Thyroid gland (tissue), 4 donors: ENCODE results near the gene COMMD4. TPM values are rescaled to one million over a fixed set of nuclear protein-coding genes. Genes with fewer than 3 reads are reported as not detected.

ENCODE experiments used
- DNase-seq, 2 donors: peaks; one replicate each; pipeline ENCODE4 v3.0.0-alpha.2; 2019
- H3K27ac ChIP-seq, 3 donors: fragments of 200-600 bp; sonication (generic); 1 replicate in 2 of 3; 2 replicates in 1 of 3; pipeline ENCODE4 v1.5.1; 2016 to 2019; ENCODE audit warnings: mild to moderate bottlenecking in 1 of 3, moderate library complexity in 1 of 3
- H3K27me3 ChIP-seq: fragments of 200-600 bp; sonication (generic); one replicate; pipeline ENCODE4 v1.5.1; 2019
- H3K36me3 ChIP-seq, 2 donors: fragments of 200-600 bp; sonication (generic); one replicate each; pipeline ENCODE4 v1.5.1; 2016 to 2019
- H3K4me1 ChIP-seq, 2 donors: fragments of 200-600 bp; sonication (generic); one replicate each; pipeline ENCODE4 v1.5.1; 2017 to 2019
- H3K4me3 ChIP-seq, 3 donors: fragments of 200-600 bp; sonication (generic); replicated peaks in 1 of 3; 1 replicate in 2 of 3; 2 replicates in 1 of 3; pipeline ENCODE4 v1.5.1; 2016; ENCODE audit warnings: mild to moderate bottlenecking in 1 of 3
- H3K9me3 ChIP-seq: fragments of 200-600 bp; sonication (generic); one replicate; pipeline ENCODE4 v1.5.1; 2017
- POLR2A ChIP-seq, 2 donors: fragments of 450-650 bp; IDR thresholded peaks; one replicate each; pipeline ENCODE4 v1.6.1; 2017; ENCODE audit warnings: antibody characterized with exemption in 2 of 2, mild to moderate bottlenecking in 2 of 2, moderate library complexity in 1 of 2
- WGBS, 2 donors: methylation state at CpG; one replicate each; pipeline ENCODE4 v1.1.5; 2017; 5-methylcytosine and 5-hydroxymethylcytosine counted together
- intact Hi-C: fragments of 100-400 bp; cut with DNase I; formaldehyde crosslinking; loops from one replicate; pipeline ENCODE4 v1.15.1; 2023
- total RNA-seq, 4 donors: library from RNA; depleted of rRNA; stranded (reverse); fragments of >200 nt; gene quantifications; one replicate each; pipeline ENCODE4 v1.2.3, GENCODE V29; 2016
- TF ChIP-seq, protein P1 (sequence below), 6 experiments: fragments of 200-600 bp in 3 of 6; fragments of 450-650 bp in 3 of 6; sonication (generic) in 3 of 6; IDR thresholded peaks; one replicate each; pipeline ENCODE4 v1.5.1; 2016 to 2019; ENCODE audit warnings: antibody characterized with exemption in 6 of 6, mild to moderate bottlenecking in 2 of 6, inconsistent platforms in 1 of 6, moderate library complexity in 1 of 6

The COMMD4 gene
- total RNA-seq, 4 donors from 2014 or later: 58.1 to 83.6 (median 61.1) TPM

DNA sequence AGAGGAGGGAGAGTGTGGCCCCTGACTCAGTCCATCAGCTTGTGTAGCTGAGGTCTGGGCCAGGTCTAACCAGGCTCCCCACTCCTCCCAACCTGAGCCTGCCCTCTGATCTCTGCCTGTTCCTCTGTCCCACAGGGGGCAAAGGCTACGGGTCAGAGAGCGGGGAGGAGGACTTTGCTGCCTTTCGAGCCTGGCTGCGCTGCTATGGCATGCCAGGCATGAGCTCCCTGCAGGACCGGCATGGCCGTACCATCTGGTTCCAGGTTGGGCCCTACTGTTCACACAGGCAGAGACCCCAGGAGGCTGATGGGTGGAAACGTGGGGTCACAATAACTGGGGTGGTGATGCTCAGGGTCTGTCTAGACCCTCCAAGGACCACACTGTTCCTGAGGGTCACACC, 17.7 kb downstream of the COMMD4 start:
- WGBS, 2 donors: 88 to 100% methylated on average over 5 to 7 of the region's 7 CpGs
- Histone ChIP-seq H3K27ac (no peak overlapping the region), H3K4me1 (peaks cover 5 to 11% of the 10 kb centered on the region in 2 donors), H3K9me3 (no peaks in the 10 kb centered on the region), H3K27me3 (no peaks in the 10 kb centered on the region), H3K4me3 (no peak overlapping the region), H3K36me3 (peaks cover 10 to 15% of the 10 kb centered on the region in 2 donors)
- no peak for TF ChIP-seq POLR2A (IDR thresholded peaks at IDR 0.05)
- TF ChIP-seq, protein P1, sequence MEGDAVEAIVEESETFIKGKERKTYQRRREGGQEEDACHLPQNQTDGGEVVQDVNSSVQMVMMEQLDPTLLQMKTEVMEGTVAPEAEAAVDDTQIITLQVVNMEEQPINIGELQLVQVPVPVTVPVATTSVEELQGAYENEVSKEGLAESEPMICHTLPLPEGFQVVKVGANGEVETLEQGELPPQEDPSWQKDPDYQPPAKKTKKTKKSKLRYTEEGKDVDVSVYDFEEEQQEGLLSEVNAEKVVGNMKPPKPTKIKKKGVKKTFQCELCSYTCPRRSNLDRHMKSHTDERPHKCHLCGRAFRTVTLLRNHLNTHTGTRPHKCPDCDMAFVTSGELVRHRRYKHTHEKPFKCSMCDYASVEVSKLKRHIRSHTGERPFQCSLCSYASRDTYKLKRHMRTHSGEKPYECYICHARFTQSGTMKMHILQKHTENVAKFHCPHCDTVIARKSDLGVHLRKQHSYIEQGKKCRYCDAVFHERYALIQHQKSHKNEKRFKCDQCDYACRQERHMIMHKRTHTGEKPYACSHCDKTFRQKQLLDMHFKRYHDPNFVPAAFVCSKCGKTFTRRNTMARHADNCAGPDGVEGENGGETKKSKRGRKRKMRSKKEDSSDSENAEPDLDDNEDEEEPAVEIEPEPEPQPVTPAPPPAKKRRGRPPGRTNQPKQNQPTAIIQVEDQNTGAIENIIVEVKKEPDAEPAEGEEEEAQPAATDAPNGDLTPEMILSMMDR (IDR thresholded peaks at IDR 0.05): no peak
- intact Hi-C loops: no loop called here
- no peak for DNase-seq

DNA sequence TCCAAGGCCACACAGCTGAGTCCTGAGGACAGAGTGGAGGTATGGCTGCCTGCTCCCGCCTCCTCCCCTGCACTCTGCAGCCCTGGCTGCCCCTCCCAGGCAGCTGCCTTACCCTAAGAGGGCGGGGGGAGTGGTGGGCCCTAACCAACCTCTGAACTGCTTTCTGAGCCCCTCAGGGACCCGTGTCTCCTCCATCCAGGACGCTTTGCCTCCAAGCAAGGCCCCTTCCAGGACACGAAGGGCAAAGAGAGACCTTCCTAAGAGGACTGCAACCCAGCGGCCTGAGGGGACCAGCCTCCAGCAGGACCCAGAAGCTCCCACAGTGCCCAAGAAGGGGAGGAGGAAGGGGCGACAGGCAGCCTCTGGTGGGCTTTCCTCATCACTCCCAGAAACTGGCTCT, 18.6 kb downstream of the COMMD4 start:
- Histone ChIP-seq H3K9me3 (no peaks in the 10 kb centered on the region), H3K4me3 (no peak overlapping the region), H3K4me1 (peaks cover 0 to 3% of the 10 kb centered on the region in 2 donors), H3K27me3 (no peaks in the 10 kb centered on the region), H3K36me3 (peaks cover 18 to 22% of the 10 kb centered on the region in 2 donors), H3K27ac (no peak overlapping the region)
- 81 to 100% methylated on average over 3 of the region's 7 CpGs for WGBS, 2 donors
- TF ChIP-seq POLR2A (IDR thresholded peaks at IDR 0.05): no peak
- TF ChIP-seq, protein P1 (IDR thresholded peaks at IDR 0.05): no peak
- no peak for DNase-seq
- intact Hi-C loops: no loop called here

DNA sequence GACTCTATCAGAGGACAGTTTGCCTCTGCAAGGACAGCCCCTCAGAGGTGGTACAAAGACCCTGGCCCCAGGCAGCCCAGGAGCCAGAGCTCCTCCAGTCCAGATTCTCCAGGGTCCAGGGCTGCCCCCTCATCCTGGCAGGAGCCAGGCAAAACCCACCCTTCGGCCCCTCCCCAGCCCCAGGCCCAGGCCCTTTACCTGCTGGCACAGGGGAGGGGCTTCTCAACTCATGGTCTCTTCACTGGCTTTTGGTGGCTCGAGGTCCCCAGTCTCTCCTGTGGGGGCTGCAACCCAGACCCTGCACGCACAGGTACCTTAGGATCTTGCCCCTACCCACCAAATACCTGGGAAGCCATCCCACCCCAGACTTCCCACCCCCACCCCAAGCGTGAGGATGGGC, 19.5 kb downstream of the COMMD4 start:
- TF ChIP-seq, protein P1 (IDR thresholded peaks at IDR 0.05): no peak
- TF ChIP-seq POLR2A (IDR thresholded peaks at IDR 0.05): no peak
- Histone ChIP-seq H3K27ac (no peak overlapping the region), H3K4me3 (no peak overlapping the region), H3K4me1 (no peaks in the 10 kb centered on the region), H3K9me3 (no peaks in the 10 kb centered on the region), H3K27me3 (no peaks in the 10 kb centered on the region), H3K36me3 (peaks cover 19 to 26% of the 10 kb centered on the region in 2 donors)
- intact Hi-C loops: no loop called here
- DNase-seq: no peak
- 90 to 100% methylated on average over 1 to 3 of the region's 4 CpGs for WGBS, 2 donors

DNA sequence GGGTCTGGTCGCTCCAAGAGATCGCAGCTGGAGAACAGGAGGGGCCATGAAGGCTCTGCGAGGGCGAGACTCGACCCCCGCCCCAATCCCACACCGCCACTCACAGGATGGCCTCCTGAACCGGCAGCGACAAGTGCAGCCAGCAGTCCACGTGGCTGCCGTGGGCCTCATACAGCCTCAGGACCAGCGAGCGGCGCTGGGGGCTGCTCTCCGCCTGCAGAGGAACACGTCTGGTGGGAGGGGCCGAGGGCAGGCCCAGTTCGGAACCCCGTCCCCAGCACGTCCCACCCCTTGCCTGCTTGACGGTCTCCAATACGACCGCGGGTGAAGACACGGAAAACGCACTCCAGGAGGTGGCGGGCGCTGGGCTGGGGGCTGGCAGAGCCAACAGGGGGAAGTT, 20.1 kb downstream of the COMMD4 start:
- Histone ChIP-seq H3K27ac (no peak overlapping the region), H3K4me3 (no peak overlapping the region), H3K36me3 (peaks cover 20 to 28% of the 10 kb centered on the region in 2 donors), H3K9me3 (no peaks in the 10 kb centered on the region), H3K27me3 (no peaks in the 10 kb centered on the region), H3K4me1 (no peaks in the 10 kb centered on the region)
- TF ChIP-seq, protein P1 (IDR thresholded peaks at IDR 0.05): no peak
- no peak for TF ChIP-seq POLR2A (IDR thresholded peaks at IDR 0.05)
- intact Hi-C loops: no loop called here
- 82 to 93% methylated on average over 13 to 18 of the region's 28 CpGs for WGBS, 2 donors
- DNase-seq: no peak

DNA sequence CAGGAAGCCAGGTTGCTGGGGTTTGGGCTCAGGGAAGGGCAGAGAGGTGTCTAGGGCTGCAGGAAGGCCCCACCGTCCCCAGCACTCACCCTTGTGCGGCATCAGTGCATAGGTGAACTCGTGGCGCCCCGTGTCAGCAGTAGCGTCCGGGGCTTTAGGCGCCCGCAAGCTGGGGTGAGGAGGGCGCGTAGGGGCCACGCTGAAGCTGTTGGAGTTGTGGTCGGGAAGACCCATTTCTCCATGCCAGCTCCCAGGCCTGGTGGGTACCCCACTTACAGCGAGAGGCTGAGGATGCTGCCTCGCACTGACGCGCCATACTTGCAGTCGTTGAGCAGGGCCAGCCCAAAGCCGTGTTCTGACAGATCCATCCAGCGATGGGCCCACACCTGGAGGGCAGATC, 20.7 kb downstream of the COMMD4 start:
- no peak for DNase-seq
- TF ChIP-seq, protein P1 (IDR thresholded peaks at IDR 0.05): no peak
- TF ChIP-seq POLR2A (IDR thresholded peaks at IDR 0.05): no peak
- Histone ChIP-seq H3K9me3 (no peaks in the 10 kb centered on the region), H3K27me3 (no peaks in the 10 kb centered on the region), H3K4me3 (no peak overlapping the region), H3K4me1 (no peaks in the 10 kb centered on the region), H3K36me3 (peaks cover 24 to 33% of the 10 kb centered on the region in 2 donors), H3K27ac (no peak overlapping the region)
- WGBS, 2 donors: 96 to 97% methylated on average over 14 to 19 of the region's 20 CpGs
- intact Hi-C loops: no loop called here
